K562 (cell line): ENCODE measurements around the gene ACKR2. TPM values are rescaled to one million over a fixed set of nuclear protein-coding genes. Genes with fewer than 3 reads are reported as not detected.
A peak's percentile ranks its signal among the peaks of the same experiment; 100 is the strongest.

Source experiments
- ATAC-seq: fragments of 200-7000 bp; cut with Tn5 transposase; 3 replicates; pipeline ENCODE4 v1.9.1; 2020; ENCODE audit warnings: moderate library complexity
- BruUV-seq: library from RNA; stranded (reverse); fragments of 400-500 nt; replicated peaks from 2 replicates; lab custom pipeline; 2021; lab: Mats Ljungman, UMichigan
- CTCF ChIA-PET: fragments of 300-600 bp; formaldehyde crosslinking; extraction: SDS; loops from one replicate; lab custom pipeline; 2021; ENCODE audit warnings: low intra/inter-chr PET ratio; lab: Yijun Ruan, JAX
- POLR2A ChIA-PET: fragments of 300-600, 350-650 bp; sonication (Branson Sonifier 250); formaldehyde crosslinking; extraction: SDS; loops from one replicate; lab custom pipeline; 2021; ENCODE audit warnings: antibody characterized with exemption, inconsistent platforms; lab: Yijun Ruan, JAX
- DNase-seq, 4 experiments: peaks; one replicate each; pipeline versions ENCODE4 v3.0.0 to v3.0.0-alpha.2; 2011 to 2018; ENCODE audit warnings: low spot score in 3 of 4, mixed read lengths in 3 of 4; ENCODE audit errors: extremely low read depth in 1 of 4
- FAIRE-seq: peaks from 2 replicates; lab custom pipeline; 2011; peaks lifted over from hg19 to GRCh38; lab: Jason Lieb, UNC
- H2AFZ ChIP-seq: 2 replicates; pipeline ENCODE4 v1.6.0; 2011; ENCODE audit warnings: low read depth, low read length, control low read depth, inconsistent platforms
- H3K27ac ChIP-seq: fragments of 200-600 bp; 3 replicates; pipeline ENCODE4 v1.8.0; 2011; ENCODE audit warnings: low read depth, mild to moderate bottlenecking, control low read depth, inconsistent platforms, low read length, moderate library complexity, mixed read lengths; ENCODE audit errors: extremely low read depth
- H3K27me3 ChIP-seq, 2 experiments: fragments of 300-600 bp in 1 of 2; 2 replicates in 1 of 2; 3 replicates in 1 of 2; pipeline versions ENCODE4 v1.6.0 to v1.8.0; 2011; ENCODE audit warnings: inconsistent platforms in 2 of 2, low read length in 2 of 2, mild to moderate bottlenecking in 1 of 2, mixed read lengths in 1 of 2, moderate library complexity in 1 of 2; ENCODE audit not compliant: control insufficient read depth in 2 of 2, insufficient read depth in 2 of 2
- H3K36me3 ChIP-seq: fragments of 300-600 bp; 3 replicates; pipeline ENCODE4 v1.8.0; 2011; ENCODE audit warnings: mild to moderate bottlenecking, low read length, inconsistent platforms; ENCODE audit not compliant: control insufficient read depth, insufficient read depth
- H3K4me1 ChIP-seq, 2 experiments: fragments of 200-600 bp in 1 of 2; replicated peaks in 1 of 2; 2 replicates in 1 of 2; 3 replicates in 1 of 2; pipeline versions ENCODE4 v1.5.1 to v1.8.0; 2011; ENCODE audit warnings: inconsistent platforms in 2 of 2, low read length in 2 of 2, mild to moderate bottlenecking in 1 of 2, mixed read lengths in 1 of 2, moderate library complexity in 1 of 2; ENCODE audit not compliant: control insufficient read depth in 2 of 2, insufficient read depth in 2 of 2
- H3K4me2 ChIP-seq: 2 replicates; pipeline ENCODE4 v1.6.1; 2011; ENCODE audit warnings: low read length, control low read depth, inconsistent platforms, mixed read lengths; ENCODE audit not compliant: insufficient read depth
- H3K4me3 ChIP-seq: fragments of 200-600 bp; sonication (generic), shearing (Covaris generic); 2 replicates; pipeline ENCODE4 v1.5.1; 2016; ENCODE audit warnings: control low read depth, inconsistent platforms
- H3K79me2 ChIP-seq: fragments of 200-600 bp; 3 replicates; pipeline ENCODE4 v1.8.0; 2011; ENCODE audit warnings: low read length, inconsistent platforms; ENCODE audit not compliant: control insufficient read depth, insufficient read depth
- H3K9ac ChIP-seq, 2 experiments: 2 replicates each; pipeline versions ENCODE4 v1.6.0 to v1.6.1; 2011; ENCODE audit warnings: low read depth in 2 of 2, low read length in 2 of 2, control low read depth in 1 of 2, inconsistent platforms in 1 of 2, mild to moderate bottlenecking in 1 of 2, mixed read lengths in 1 of 2; ENCODE audit not compliant: insufficient read depth in 1 of 2
- H3K9me1 ChIP-seq: one replicate; pipeline ENCODE4 v1.6.0; 2011; ENCODE audit warnings: inconsistent platforms, mild to moderate bottlenecking, low read length, moderate library complexity; ENCODE audit not compliant: control insufficient read depth, insufficient read depth
- H3K9me3 ChIP-seq: replicated peaks from 2 replicates; pipeline ENCODE4 v1.5.1; 2011; ENCODE audit warnings: low read depth, low read length, inconsistent platforms; ENCODE audit not compliant: control insufficient read depth, insufficient read depth
- H4K20me1 ChIP-seq: replicated peaks from 2 replicates; pipeline ENCODE4 v1.6.1; 2011; ENCODE audit warnings: low read length, inconsistent platforms, mixed read lengths; ENCODE audit not compliant: control insufficient read depth, insufficient read depth
- NR0B1 ChIP-seq: fragments of 450-650 bp; IDR thresholded peaks from one replicate; pipeline ENCODE4 v1.6.1; 2018; ENCODE audit warnings: mild to moderate bottlenecking, moderate library complexity; ENCODE audit not compliant: partially characterized antibody
- NR2F6 ChIP-seq: fragments of 450-650 bp; formaldehyde crosslinking; IDR thresholded peaks from 2 replicates; pipeline ENCODE4 v1.4.0; 2020; ENCODE audit warnings: mild to moderate bottlenecking
- SNIP1 ChIP-seq: fragments of 450-650 bp; IDR thresholded peaks from 2 replicates; pipeline ENCODE4 v1.7.1; 2017; ENCODE audit warnings: low read depth, mild to moderate bottlenecking
- ZNF274 ChIP-seq: IDR thresholded peaks from 2 replicates; pipeline ENCODE4 v1.6.1; 2011; ENCODE audit warnings: low read depth, mild to moderate bottlenecking, low read length, moderate library complexity, borderline replicate concordance
- ZNF407 ChIP-seq: fragments of 450-650 bp; IDR thresholded peaks from 2 replicates; pipeline ENCODE4 v1.6.1; 2016; ENCODE audit warnings: low read depth
- WGBS: fragments of 100-300 bp; shearing (Covaris generic); methylation state at CpG from one replicate; pipeline ENCODE4 v1.1.6; 2016; ENCODE audit warnings: low coverage, mixed read lengths; ENCODE audit not compliant: insufficient coverage; ENCODE audit errors: missing lambda C conversion rate; 5-methylcytosine and 5-hydroxymethylcytosine counted together
- in situ Hi-C: fragments of 300-500 bp; cut with MboI; formaldehyde crosslinking; loops from 4 replicates; pipeline ENCODE4 v1.15.0; 2018; ENCODE audit warnings: inconsistent platforms, mixed read lengths
- intact Hi-C: fragments of 100-400 bp; cut with micrococcal nuclease; formaldehyde crosslinking; loops from 2 replicates; pipeline ENCODE4 v1.14.2; 2022
- polyA plus RNA-seq, 8 experiments: library from polyadenylated mRNA; depleted of rRNA in 4 of 8; stranded (reverse) in 5 of 8; unstranded in 3 of 8; fragments of >200 nt; fragmentation: Nextera tagmentation in 2 of 8; fragmentation: Illumina TruSeq in 1 of 8; extraction: Ambion mirVana in 2 of 8; extraction: Trizol in 1 of 8; gene quantifications; 2 replicates each; pipeline versions ENCODE4 v1.2.1 to v1.2.3, GENCODE V29; 2011 to 2014; ENCODE audit warnings: inconsistent platforms in 1 of 8, missing spikeins in 1 of 8
- total RNA-seq, 7 experiments: library from RNA; depleted of rRNA in 6 of 7; stranded (reverse); fragments of >200 nt in 6 of 7; fragmentation: Illumina TruSeq in 2 of 7; extraction: Trizol in 2 of 7; gene quantifications; 2 replicates each; pipeline versions ENCODE4 v1.2.1 to v1.2.3, GENCODE V29; 2011 to 2021; ENCODE audit warnings: low replicate concordance in 1 of 7
- TF ChIP-seq, protein P1 (sequence below): fragments of 150-350 bp; conservative IDR thresholded peaks from 2 replicates; pipeline ENCODE4 v1.6.1; 2014; ENCODE audit warnings: low read length

ACKR2 gene
- total and polyA plus RNA-seq, 9 of the 15 experiments (the other 6 are each of a cell fraction or from before 2014, with no cell fraction given), result 0.03 to 0.69 (median 0.25) TPM; not detected in 1

- peak; percentile 51; the same call in 1 of the 2 replicates for TF ChIP-seq ZNF407
Observed at GRCh38 chr3:42773409-42773751, 35.9 kb upstream of the ACKR2 start (continued).

DNA sequence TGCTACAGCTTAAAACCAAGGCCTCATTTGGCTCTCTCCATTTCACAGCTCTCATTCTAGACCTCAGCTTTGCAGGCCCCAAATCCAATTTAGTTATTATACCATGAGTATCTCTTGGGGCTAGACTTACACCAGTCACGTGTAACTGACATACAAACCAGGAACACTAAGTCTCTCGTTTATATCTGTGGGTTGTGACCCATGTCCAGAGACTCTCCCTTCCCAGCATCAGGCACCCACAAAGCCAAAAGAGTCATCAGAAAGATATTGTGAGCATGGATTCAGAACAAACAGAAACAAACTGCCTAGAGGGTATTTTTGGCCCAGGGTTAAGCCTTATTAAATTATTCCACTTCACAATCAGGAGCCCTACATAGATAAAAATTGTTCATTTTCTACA is 30.6 kb upstream of the ACKR2 start:
- FAIRE-seq (no peak), ATAC-seq (no peak), DNase-seq (no peak)
- Histone ChIP-seq H3K27me3 (no peaks in the 10 kb centered on the region), H3K79me2 (no peaks in the 10 kb centered on the region), H3K36me3 (peaks cover 36% of the 10 kb centered on the region), H3K9ac (no peak overlapping the region), H3K9me3 (no peaks in the 10 kb centered on the region), H3K4me1 (peaks cover 4 to 6% of the 10 kb centered on the region in 2 experiments; a peak in 2 of 5 replicates), H3K27ac (no peak overlapping the region), H3K4me3 (no peak overlapping the region), H3K4me2 (no peak overlapping the region), H2AFZ (no peak overlapping the region), H4K20me1 (peaks cover 3% of the 10 kb centered on the region; the same call in 1 of the 2 replicates), H3K9me1 (no peaks in the 10 kb centered on the region)
- in situ Hi-C loops, result no loop called here
- no TSS peak for BruUV-seq
- ChIA-PET CTCF (interaction anchor here (1.3 kb wide), 1 partner anchor 61 kb away, joined by 4 read pairs; no protein-coding TSS in a partner anchor), POLR2A (interaction anchor here (0.6 to 1.3 kb wide), 3 partner anchors 8 to 53 kb away, joined by 3 to 4 read pairs (median 3); no protein-coding TSS in a partner anchor)
- intact Hi-C loops, result no loop called here
- 69% methylated on average over 2 of the region's 2 CpGs for WGBS
- TF ChIP-seq, protein P1, sequence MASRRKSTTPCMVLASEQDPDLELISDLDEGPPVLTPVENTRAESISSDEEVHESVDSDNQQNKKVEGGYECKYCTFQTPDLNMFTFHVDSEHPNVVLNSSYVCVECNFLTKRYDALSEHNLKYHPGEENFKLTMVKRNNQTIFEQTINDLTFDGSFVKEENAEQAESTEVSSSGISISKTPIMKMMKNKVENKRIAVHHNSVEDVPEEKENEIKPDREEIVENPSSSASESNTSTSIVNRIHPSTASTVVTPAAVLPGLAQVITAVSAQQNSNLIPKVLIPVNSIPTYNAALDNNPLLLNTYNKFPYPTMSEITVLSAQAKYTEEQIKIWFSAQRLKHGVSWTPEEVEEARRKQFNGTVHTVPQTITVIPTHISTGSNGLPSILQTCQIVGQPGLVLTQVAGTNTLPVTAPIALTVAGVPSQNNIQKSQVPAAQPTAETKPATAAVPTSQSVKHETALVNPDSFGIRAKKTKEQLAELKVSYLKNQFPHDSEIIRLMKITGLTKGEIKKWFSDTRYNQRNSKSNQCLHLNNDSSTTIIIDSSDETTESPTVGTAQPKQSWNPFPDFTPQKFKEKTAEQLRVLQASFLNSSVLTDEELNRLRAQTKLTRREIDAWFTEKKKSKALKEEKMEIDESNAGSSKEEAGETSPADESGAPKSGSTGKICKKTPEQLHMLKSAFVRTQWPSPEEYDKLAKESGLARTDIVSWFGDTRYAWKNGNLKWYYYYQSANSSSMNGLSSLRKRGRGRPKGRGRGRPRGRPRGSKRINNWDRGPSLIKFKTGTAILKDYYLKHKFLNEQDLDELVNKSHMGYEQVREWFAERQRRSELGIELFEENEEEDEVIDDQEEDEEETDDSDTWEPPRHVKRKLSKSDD, result no peak
- no peak for TF ChIP-seq SNIP1
- no peak for TF ChIP-seq NR0B1
- TF ChIP-seq ZNF274, result no peak
- no peak for TF ChIP-seq NR2F6 (CRISPR knock-in tag)
